KBM-7 (cell line): ENCODE measurements around the gene NPAS4.
A peak's percentile ranks its signal among the peaks of the same experiment; 100 is the strongest.
"Not testable (repeated sequence)": the region's sequence is repeated elsewhere in the genome, so short reads cannot be mapped to it uniquely, and the experiment has no call there.

Experiments used
- DNase-seq: peaks from one replicate; pipeline ENCODE4 v3.0.0-alpha.2; 2015
- in situ Hi-C: fragments of 300-500 bp; cut with MboI; formaldehyde crosslinking; loops from 2 replicates; pipeline ENCODE4 v1.14.3; 2020; ENCODE audit warnings: low sequenced_read_pairs, low pct_unique_long_range_greater_than_20kb, mixed read lengths

NPAS4 gene

GRCh38 chr11:66420671-66421476, at the start of gene NPAS4:
Gene NPAS4, plus strand, starts transcription at chr11:66421035. Its CDS starts 145 bp downstream, at chr11:66421180.
- no peak for DNase-seq
- in situ Hi-C loops = no loop called here

DNA sequence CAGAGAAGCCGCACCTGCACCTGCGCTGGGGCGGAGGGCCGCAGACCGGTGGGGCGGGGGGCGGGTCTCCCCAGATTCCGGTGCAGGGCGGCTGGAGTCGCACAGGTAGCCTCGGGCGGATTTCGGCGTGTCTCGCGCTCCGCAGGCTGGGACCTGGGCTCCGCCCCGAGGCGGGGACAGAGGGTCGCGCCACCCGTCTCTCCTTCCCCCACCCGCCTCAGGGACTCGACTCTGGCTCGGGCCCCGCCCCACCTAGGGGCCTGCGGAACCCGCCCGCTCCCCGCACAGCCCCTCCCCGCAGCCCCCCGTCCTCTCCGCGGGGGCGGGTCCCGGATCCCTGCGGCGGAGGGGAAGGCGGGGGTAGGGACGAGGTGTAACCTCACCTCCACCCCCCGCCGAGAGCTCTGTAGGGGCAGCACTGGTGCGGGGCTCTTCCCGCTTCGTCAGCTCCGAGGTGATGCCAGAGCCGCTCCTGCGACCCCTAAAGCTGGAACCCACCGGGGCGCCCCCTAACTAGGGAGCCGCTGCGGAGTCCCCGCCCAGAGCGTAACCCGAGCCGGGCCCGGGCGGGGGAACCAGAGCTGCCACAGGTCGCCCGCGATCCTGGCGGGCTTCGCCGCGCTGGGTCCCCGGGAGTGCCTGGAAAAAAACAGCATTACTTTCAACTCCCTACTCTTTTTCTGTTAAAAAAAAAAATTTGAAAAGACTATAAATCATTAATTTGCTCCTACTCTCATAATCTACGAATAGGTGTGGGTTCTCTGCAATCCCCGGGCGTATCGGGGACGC, 49.0 kb upstream of the NPAS4 start, which contains the start of gene SLC29A2:
SLC29A2 (minus strand) TSS at position 134 of the 789 bp plus-strand sequence. CDS start 169 bp downstream, outside the sequence.
- in situ Hi-C loops = no loop called here
- peak; percentile 87 for DNase-seq

DNA sequence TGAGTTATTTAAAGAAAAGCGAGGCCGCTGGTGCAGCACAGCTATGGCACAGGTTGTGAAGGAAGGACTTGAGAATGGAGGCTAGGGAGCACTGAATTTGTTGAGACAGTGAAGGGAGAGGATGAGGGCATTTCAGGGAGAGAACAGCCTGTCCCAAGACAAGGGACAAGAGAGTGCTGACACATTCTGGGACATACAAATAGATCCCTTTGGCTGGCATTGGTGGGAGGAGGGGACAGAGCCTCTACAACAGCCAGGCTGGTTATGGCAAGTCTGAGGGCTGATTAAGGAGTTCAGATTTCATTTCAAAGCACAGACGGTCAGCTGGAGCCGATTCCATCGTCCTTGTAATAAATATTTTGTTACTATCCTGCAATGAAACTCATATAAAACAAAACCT, 47.6 kb upstream of the NPAS4 start:
- no peak for DNase-seq

GRCh38 chr11:66373690-66374287, 47.0 kb upstream of the NPAS4 start:
- DNase-seq, in situ Hi-C loops: not testable (repeated sequence)

More for the DNA sequence above, 47.6 kb upstream of the NPAS4 start:
- in situ Hi-C loops = no loop called here

DNA sequence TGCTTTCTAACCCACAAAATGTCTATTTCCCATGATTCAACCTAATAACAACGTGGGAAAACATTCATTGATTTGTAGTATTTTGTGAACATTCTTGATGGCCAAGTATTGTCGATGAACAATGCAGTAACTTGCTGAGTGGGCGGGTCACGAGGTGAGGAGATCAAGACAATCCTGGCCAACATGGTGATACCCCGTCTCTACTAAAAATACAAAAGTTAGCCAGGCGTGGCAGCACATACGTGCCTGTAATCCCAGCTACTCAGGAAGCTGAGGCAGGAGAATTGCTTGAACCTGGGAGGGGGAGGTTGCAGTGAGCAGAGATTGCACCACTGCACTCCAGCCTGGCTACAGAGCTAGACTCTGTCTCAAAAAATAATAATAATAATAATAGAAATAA, 40.6 kb upstream of the NPAS4 start:
- in situ Hi-C loops = not testable (repeated sequence)

DNA sequence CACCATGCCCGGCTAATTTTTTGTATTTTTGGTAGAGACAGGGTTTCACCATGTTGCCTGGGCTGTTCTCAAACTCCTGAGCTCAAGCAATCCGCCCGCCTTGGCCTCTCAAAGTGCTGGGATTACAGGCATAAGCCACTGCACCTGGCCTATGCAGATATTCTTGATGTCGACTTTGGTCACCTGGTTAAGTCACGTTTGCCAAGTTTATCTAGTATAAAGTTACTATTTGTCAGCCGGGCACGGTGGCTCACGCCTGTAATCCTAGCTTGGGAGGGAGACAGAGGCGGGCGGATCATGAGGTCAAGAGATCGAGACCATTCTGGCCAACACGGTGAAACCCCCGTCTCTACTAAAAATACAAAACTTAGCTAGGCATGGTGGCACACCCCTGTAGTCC, 36.5 kb upstream of the NPAS4 start:
- in situ Hi-C loops, DNase-seq: not testable (repeated sequence)

More for the DNA sequence above, 40.6 kb upstream of the NPAS4 start:
- DNase-seq = peak; percentile 32

DNA sequence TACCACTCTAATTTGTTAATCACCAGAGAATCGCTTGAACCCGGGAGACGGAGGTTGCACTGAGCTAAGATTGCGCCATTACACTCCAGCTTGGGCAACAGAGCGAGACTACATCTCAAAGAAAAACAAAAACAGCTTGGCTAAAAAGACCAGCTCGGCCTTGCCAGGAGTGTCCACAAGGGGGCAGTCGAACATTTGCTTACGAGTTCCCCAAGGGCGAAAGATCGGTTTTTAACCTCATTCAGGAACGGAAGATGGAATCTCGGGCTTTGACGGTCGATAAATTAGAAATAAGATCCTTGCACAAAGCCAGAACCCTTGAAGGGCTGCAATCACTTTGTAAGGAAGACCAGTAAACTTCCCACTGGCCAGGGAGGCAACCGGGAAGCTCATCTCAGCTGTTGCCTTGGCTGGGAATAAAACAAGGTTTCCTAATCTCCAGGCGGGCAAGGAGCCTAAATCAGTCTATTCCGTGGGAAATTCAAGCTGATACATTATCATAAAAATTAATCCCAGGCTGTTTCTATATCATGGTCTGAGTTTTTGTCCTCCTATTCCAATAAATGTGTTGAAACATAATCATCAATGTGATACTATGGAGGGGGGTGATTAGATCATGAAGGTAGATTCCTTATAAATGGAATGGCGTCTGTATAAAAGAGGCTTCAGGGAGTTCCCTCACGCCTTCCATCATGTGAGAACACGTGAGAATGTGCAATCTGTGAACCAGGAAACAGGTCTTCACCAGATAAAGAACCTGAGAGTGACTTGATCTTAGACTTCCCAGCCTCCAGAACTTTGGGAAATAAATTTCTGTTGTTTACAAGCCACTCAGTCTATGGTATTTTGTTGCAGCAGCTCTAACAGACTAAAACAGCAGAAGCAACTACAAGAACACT, 34.4 kb upstream of the NPAS4 start:
- in situ Hi-C loops = no loop called here
- peak; percentile 93 for DNase-seq

- peak; percentile 79 for DNase-seq
- in situ Hi-C loops = no loop called here
These were observed 32.0 kb upstream of the NPAS4 start for GRCh38 chr11:66388780-66389386.

- in situ Hi-C loops = no loop called here
- no peak for DNase-seq
These were observed 29.5 kb upstream of the NPAS4 start for GRCh38 chr11:66391322-66391721.

DNA sequence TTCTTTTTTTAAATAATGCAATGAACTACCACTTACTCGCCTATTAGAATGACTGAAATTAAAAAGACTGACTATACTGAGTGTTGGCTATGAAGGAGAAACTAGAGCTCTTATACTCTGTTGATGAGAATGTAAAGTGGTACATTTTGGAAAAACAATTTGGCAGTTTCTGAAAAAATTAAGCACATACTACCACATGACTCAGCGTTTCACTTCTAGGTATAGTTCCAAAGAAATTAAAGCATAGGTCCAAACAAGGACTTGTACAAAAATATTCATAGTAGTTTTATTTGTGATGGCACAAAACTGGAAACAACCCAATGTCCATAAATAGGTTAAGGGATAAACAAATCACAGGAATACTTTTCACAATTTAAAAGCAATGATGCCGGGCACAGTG, 26.9 kb upstream of the NPAS4 start:
- DNase-seq = no peak
- in situ Hi-C loops = no loop called here

GRCh38 chr11:66407651-66408050, 13.2 kb upstream of the NPAS4 start:
- in situ Hi-C loops = no loop called here

GRCh38 chr11:66408488-66409214, 12.2 kb upstream of the NPAS4 start:
- in situ Hi-C loops = no loop called here

More at GRCh38 chr11:66407651-66408050, 13.2 kb upstream of the NPAS4 start:
- no peak for DNase-seq

GRCh38 chr11:66409226-66409625, 11.6 kb upstream of the NPAS4 start:
- in situ Hi-C loops = no loop called here
- no peak for DNase-seq

More at GRCh38 chr11:66408488-66409214, 12.2 kb upstream of the NPAS4 start:
- peak; percentile 95 for DNase-seq

DNA sequence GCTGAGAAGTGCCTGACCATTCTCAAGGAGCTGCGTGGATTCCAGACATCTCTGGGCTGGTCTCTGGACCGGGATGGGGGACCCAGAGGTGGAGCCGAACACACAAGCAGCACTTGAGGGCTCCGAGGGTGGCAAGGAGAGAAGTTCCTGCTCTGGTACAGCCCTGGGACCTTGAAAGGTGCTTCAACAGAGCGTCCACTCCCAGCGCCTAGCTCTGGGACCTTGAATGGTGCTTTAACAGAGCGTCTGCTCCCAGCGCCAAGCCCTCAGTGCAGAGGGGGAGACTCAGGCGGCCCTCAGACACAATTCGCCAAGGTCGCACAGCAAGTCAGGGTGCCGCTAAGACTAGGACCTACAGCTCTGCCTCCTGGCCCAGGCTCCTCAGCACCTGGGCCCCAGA, 10.6 kb upstream of the NPAS4 start:
- no peak for DNase-seq
- in situ Hi-C loops = no loop called here

- in situ Hi-C loops = no loop called here
- DNase-seq = no peak
These were observed 9.5 kb upstream of the NPAS4 start for GRCh38 chr11:66411323-66411722.

GRCh38 chr11:66412110-66412509, 8.7 kb upstream of the NPAS4 start:
- in situ Hi-C loops = no loop called here
- DNase-seq = no peak

- no peak for DNase-seq
- in situ Hi-C loops = no loop called here
These were observed 7.7 kb upstream of the NPAS4 start for GRCh38 chr11:66413167-66413566.
